Measurements from ENCODE around the gene PLLP.
A peak's percentile ranks its signal among the peaks of the same experiment; 100 is the strongest.

The PLLP gene

DNA sequence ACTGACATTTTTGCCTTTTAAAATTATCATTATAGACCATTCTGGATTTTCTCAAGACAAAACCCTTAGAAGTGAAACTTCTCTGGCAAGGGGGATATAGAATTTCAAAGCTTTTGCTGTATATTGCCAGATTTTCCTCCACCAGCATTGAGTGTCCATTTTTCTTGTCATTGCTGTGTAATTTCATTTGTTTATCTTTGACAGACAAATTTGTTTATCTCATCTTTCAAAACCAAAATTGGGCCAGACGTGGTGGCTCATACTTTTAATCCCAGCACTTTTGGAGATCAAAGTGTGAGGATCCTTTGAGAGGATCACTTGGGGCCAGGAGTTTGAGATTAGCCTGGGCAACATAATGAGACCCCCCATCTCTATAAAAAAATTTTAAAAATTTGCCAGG lies 55.4 kb downstream of the PLLP start:
- ATAC-seq (replicated peaks) (no peak), DNase-seq (no peak)
- H3K4me1 Mint-ChIP-seq (ENCODE audit: low read depth in 2 of 2), result peaks cover 0 to 2% of the 10 kb centered on the region in 2 donors
- no peak overlapping the region for H3K27ac Mint-ChIP-seq
- no peak overlapping the region for H3K4me3 Mint-ChIP-seq
- H3K36me3 Mint-ChIP-seq (ENCODE audit: insufficient read depth), result peaks cover 76% of the 10 kb centered on the region
- H3K27me3 Mint-ChIP-seq, result no peaks in the 10 kb centered on the region
- H3K9me3 Mint-ChIP-seq, result no peaks in the 10 kb centered on the region

DNA sequence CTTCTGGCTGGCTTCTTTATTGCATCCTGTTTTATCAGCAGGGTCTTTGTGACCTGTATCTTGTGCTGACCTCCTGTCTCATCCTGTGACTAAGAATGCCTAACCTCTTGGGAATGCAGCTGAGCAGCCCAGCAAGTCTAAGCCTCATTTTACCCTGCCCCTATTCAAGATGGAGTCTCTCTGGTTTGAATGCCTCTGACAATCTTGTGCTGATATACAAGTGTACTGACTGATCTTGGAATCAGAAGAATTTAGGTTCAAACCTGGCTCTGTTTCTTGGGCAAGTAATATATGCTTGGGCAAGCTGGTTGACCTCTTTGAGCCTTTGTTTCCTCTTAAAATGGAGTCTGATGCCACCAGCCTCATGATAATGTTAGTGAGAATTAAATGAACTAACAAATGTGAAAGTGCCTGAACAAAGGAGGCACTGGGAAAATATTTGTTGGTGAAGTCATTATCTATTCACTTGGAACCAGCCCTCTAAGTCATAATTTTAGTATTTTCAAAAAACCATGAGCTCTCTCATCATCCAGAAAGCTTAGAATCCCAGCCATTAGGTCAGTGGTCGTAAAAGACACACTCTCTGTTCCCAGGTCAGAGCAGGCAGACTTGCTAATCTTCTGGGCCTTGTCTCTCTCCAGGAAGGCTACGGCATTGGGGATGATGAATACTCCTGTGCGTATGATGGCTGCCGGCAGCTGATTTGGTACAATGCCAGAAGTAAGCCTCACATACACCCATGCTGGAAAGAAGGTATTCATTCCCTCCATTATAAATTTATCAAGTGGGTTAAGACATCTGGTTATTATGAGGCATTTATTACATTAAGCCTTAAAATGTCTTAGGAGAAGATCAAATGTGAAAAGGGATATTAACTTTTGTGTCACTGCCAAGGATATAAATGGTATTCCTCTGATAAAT lies 57.5 kb downstream of the PLLP start:
- Mint-ChIP-seq H3K27ac (peak overlapping the region; percentile 71 to 77), H3K36me3 (ENCODE audit: insufficient read depth) (peaks cover 77% of the 10 kb centered on the region), H3K4me3 (no peak overlapping the region), H3K9me3 (no peaks in the 10 kb centered on the region), H3K4me1 (ENCODE audit: low read depth in 2 of 2) (no peaks in the 10 kb centered on the region), H3K27me3 (no peaks in the 10 kb centered on the region)
- DNase-seq (no peak), ATAC-seq (replicated peaks) (no peak)

DNA sequence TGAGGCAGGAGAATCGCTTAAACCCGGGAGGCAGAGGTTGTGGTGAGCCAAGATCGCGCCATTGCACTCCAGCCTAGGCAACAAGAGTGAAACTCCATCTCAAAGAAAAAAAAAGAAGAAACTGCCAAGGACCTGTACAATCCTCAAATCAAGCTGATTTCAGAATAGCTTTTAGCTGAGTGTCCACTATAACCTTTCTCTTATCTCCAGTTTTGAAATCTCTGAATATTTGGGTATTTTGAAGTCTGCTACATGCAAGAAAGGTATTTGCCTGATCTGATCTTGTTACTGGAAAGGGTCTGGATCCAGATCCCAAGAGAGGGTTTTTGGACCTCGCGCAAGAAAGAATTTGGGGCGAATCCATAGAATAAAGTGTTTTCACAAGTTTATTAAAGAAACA lies 58.5 kb downstream of the PLLP start:
- H3K36me3 Mint-ChIP-seq (ENCODE audit: insufficient read depth), result peaks cover 68% of the 10 kb centered on the region
- H3K27ac Mint-ChIP-seq, result no peak overlapping the region
- no peaks in the 10 kb centered on the region for H3K4me1 Mint-ChIP-seq (ENCODE audit: low read depth in 2 of 2)
- H3K27me3 Mint-ChIP-seq, result no peaks in the 10 kb centered on the region
- DNase-seq (no peak), ATAC-seq (replicated peaks) (no peak)
- H3K9me3 Mint-ChIP-seq, result no peaks in the 10 kb centered on the region
- H3K4me3 Mint-ChIP-seq, result no peak overlapping the region

DNA sequence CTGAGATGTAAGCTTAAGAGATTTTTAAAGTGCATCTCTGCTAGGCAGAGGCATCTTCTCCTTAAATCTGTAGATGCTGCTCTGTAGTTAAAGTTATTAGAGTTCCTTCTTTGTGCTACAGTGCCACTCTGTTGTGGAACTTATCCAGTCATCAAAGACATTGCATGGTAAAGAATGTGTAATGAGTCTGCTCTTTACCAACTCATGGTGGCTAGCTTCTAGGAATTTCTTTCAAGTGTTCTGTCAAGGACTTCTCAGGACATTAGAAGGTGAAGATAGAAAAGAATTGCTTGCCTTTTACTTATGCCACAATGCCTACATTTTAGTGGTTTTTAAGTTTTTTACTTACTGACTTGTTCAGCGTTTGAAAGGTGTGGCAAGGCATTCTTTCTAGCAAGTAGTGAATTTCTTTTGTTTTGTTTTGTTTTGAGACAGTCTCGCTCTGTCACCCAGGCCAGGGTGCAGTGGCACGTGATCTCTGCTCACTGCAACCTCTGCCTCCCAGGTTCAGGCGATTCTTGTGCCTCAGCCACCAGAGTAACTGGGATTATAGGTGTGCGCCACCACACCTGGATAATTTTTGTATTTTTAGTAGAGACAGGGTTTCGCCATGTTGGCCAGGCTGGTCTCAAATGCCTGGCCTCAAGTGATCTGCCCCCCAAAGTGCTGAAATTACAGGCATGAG lies 59.7 kb downstream of the PLLP start:
- H3K27ac Mint-ChIP-seq, result no peak overlapping the region

DNA sequence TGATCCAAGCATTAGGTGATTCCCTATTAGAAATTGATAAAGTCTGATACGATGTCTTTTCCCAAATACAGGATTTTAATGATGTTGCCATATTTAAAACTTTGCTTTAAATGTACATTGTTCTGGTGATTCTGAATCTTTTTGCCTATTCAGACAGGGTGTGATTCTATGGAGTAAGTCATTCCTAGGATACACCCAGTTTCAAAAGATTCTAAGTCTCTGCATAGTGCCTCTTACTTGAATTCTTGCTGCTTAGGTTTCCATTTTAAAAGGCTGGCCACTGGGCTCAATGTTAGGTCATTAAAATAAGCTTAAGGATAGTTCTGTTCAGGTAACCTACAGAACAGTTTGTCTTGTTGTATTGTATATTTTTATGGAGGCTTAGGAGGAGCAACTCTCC lies 61.4 kb downstream of the PLLP start:
- ATAC-seq (replicated peaks), result no peak
- H3K27me3 Mint-ChIP-seq, result no peaks in the 10 kb centered on the region
- no peak for DNase-seq
- H3K36me3 Mint-ChIP-seq (ENCODE audit: insufficient read depth), result peaks cover 61% of the 10 kb centered on the region
- no peaks in the 10 kb centered on the region for H3K4me1 Mint-ChIP-seq (ENCODE audit: low read depth in 2 of 2)
- no peaks in the 10 kb centered on the region for H3K9me3 Mint-ChIP-seq
- no peak overlapping the region for H3K4me3 Mint-ChIP-seq
- H3K27ac Mint-ChIP-seq, result no peak overlapping the region

More for the DNA sequence above, 59.7 kb downstream of the PLLP start:
- DNase-seq (no peak), ATAC-seq (replicated peaks) (no peak)
- Mint-ChIP-seq H3K36me3 (ENCODE audit: insufficient read depth) (peaks cover 58% of the 10 kb centered on the region), H3K27me3 (no peaks in the 10 kb centered on the region), H3K4me1 (ENCODE audit: low read depth in 2 of 2) (no peaks in the 10 kb centered on the region), H3K4me3 (no peak overlapping the region), H3K9me3 (no peaks in the 10 kb centered on the region)

DNA sequence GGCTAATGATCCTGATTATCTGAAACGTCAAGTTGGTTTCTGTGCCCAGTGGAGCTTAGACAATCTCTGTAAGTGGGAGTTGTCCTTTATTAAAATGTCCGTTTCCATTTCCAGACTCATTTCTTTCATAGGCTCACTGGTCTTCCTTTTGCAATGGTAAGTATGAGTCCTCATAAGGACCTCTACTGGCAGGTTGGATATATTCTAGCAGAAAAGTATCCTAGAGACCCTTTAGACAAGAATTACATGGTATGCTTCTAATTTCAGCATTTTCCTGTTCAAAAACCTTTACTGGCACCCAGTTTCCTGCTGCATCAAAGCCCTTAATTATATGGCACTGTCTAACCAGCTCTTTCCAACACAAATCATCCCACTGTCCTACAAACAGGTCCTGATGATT lies 67.5 kb downstream of the PLLP start:
- ATAC-seq (replicated peaks) (no peak), DNase-seq (no peak)
- Mint-ChIP-seq H3K36me3 (ENCODE audit: insufficient read depth) (peaks cover 65% of the 10 kb centered on the region), H3K4me1 (ENCODE audit: low read depth in 2 of 2) (peaks cover 0 to 3% of the 10 kb centered on the region in 2 donors), H3K27me3 (no peaks in the 10 kb centered on the region), H3K4me3 (no peak overlapping the region), H3K27ac (no peak overlapping the region), H3K9me3 (peaks cover 0 to 5% of the 10 kb centered on the region in 2 donors)

DNA sequence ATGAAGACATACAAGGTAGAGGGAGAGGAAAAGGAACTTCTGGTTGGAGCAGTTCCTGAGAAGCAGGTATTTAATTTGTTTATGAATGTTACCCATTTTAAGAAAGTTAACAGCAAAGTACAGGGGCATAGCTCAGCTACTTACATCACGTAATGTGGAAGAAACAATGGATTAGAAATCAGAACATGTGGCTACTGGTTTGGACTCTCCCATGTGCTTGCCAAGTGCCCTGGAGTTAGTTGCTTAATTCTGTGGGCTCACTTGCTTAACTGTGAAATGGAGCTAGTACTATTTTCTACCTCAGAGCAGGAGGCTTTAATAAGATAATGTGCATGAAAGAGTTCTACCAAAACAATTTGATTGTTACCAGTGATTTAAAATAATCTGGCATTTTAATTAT lies 71.0 kb downstream of the PLLP start:
- Mint-ChIP-seq H3K9me3 (peaks cover 0 to 5% of the 10 kb centered on the region in 2 donors), H3K4me3 (no peak overlapping the region), H3K27ac (peak overlapping the region in 1 of 2 donors; percentile 39), H3K4me1 (ENCODE audit: low read depth in 2 of 2) (peaks cover 0 to 3% of the 10 kb centered on the region in 2 donors), H3K27me3 (no peaks in the 10 kb centered on the region), H3K36me3 (ENCODE audit: insufficient read depth) (peaks cover 71% of the 10 kb centered on the region)
- no peak for DNase-seq
- no peak for ATAC-seq (replicated peaks)

DNA sequence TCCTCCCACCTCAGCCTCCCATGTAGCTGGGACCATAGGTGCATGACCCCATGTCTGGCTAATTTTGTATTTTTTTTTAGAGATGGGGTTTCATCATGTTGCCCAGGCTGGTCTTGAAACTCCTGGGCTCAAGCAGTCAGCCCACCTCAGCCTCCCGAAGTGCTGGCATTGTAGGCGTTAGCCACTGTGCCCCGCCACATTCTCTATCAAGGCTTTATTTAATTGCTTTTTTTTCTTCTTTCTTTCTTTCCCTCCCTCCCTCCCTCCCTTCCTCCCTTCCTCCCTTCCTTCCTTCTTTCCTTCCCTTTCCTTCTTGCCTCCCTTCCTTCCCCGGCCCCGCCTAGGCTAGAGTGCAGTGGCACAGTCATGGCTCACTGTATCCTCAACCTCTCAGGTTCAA lies 74.7 kb downstream of the PLLP start:
- DNase-seq (no peak), ATAC-seq (replicated peaks) (no peak)
- Mint-ChIP-seq H3K27ac (peak overlapping the region in 1 of 2 donors; percentile 38), H3K9me3 (no peaks in the 10 kb centered on the region), H3K4me3 (no peak overlapping the region), H3K36me3 (ENCODE audit: insufficient read depth) (peaks cover 73% of the 10 kb centered on the region), H3K4me1 (ENCODE audit: low read depth in 2 of 2) (peaks cover 0 to 2% of the 10 kb centered on the region in 2 donors), H3K27me3 (no peaks in the 10 kb centered on the region)

DNA sequence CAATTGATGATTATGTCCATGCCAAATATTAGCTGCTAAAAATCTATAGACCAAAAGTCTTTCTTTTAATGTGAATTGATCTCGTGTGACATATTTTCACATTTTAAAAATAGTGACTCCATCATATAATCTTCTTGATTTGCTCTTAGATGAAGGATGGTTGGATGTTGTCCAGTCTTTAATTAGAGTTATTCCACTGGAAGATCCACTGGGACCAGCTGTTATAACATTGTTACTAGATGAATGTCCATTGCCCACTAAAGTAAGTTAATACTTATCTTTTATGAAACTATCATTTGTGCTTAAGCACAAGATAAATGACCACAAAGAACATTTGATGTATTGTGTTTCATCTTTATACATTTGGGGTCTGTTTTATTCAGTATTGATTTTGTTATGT lies 75.5 kb downstream of the PLLP start:
- ATAC-seq (replicated peaks) (no peak), DNase-seq (no peak)
- H3K27ac Mint-ChIP-seq, result no peak overlapping the region
- peaks cover 70% of the 10 kb centered on the region for H3K36me3 Mint-ChIP-seq (ENCODE audit: insufficient read depth)
- H3K4me3 Mint-ChIP-seq, result no peak overlapping the region
- no peaks in the 10 kb centered on the region for H3K9me3 Mint-ChIP-seq
- no peaks in the 10 kb centered on the region for H3K4me1 Mint-ChIP-seq (ENCODE audit: low read depth in 2 of 2)
- H3K27me3 Mint-ChIP-seq, result no peaks in the 10 kb centered on the region

Measured in effector memory CD8-positive, alpha-beta T cell (primary cell).